IPS DF 19.7 (cell line): Measurements from ENCODE around the gene TBX5.

Experiments used
- DNase-seq: peaks from one replicate; pipeline ENCODE4 v3.0.0-alpha.2; 2013; ENCODE audit warnings: low read depth, low spot score

Gene TBX5

DNA sequence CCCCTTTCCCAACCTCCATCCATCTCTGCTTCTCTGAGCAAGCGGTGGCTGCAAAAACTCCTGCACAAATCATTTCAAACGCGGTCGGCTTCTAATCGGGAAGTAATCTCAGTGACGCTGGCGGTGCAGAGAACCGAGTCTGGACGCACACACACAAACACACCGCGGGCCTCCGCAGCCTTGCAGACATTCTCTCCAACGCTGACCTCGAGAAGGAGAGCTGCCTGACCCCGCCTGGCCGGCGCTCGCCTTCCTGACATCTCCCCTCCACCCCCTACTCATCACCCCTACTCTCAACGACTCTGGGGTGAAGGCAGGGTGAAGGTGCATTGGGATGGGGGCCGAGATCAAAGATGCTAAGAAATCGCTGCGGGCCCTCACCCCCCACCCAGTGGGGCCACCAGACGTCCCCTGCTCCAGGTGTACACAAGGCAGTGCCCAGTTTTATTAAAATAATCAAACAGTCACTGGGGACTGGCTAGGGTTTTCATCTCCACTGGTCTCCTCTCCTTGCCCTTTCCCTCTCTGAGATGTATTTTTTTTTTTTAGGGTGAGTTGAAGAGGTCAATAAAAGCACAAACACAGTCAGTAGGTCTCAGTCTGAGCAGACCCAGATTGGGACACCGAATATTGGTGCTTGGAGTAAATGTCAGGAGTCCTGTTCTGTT lies 506 bp upstream of the TBX5 start:
- DNase-seq = no peak

DNA sequence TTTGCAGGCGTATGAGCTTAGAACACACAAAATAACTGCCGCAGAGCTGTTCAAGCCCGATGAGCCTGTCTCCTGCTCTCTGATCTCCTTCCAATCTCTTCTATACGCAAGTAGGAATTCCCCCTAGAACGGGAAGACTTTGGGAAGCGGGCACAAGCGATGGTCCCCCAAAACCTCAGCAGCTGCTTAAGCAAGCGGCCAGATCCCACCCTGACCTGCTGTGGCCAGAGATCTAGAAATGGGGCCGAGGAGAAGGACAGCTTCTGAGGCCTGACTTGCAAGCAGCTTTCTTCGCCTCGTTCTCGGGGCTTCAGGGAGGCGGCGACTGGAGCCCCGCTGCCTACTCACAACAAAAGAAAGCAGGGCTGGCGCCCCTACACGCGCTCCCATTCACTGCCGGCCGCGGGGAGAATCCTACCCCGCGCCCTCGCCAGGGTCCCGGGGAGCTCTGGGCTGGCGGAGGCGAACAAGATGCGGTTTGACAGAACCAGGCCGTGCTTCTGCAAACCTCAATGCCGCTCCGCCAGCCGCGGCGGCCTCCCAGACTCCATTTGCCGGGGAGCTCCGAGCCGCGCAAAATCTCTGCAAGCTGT lies 922 bp downstream of the TBX5 start:
- no peak for DNase-seq

DNA sequence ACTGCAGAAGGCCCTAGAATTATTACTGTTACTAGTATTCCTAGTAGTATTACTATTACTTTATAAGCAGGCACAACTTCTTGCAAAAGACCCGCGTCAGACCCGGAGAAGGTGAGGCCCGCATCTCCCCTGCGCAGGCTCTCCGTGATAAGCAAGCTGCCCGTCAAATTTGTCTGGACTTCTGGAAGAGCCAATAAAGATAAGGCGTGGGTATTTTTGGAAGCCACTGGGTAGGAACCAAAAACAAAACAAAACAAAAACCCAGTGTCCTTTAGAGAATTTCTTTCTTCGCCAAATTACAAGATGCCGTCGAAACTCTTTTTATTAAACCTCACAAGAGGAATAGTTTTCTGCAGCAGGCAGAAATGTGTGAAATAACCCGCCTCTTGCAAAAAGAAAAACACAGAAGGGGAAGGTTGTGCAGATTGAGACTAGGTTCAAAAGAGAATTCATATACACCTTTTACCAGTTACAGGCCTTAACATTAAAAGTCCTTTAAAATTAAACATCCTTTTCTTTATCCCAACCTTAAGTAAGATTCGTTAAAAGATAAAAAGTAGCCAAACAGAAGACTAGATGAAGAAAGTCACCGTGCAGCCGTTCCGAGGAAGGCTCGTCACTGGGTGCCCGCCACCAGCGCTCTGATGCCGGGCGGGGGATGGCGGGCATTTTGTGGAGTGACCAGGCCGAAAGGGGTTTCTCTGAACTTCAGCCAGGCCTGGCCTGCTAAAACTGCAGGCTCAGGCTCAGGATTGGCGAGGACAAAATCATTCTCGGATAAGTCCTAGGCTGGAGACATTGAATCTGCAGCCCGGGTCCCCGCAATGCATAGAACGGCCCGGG lies 1.6 kb downstream of the TBX5 start:
- DNase-seq = no peak

DNA sequence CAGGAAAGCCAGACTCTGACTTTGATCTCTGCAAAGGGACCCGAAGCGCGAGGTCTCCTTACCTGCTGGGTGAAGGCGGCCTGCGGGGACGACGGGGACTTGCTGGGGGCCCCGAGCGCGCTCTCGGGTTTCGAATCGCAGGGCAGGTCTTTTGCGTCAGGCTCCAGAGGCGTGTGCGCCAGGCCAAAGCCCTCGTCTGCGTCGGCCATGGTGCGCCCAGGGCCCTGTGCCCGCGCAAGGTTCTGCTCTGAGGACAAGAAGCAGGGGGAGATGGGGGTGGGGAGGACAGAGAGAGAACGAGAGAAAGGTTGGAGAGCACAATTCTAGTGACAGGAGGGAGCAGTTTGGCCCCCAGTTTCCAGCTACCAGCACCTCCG lies 2.3 kb downstream of the TBX5 start:
- no peak for DNase-seq

DNA sequence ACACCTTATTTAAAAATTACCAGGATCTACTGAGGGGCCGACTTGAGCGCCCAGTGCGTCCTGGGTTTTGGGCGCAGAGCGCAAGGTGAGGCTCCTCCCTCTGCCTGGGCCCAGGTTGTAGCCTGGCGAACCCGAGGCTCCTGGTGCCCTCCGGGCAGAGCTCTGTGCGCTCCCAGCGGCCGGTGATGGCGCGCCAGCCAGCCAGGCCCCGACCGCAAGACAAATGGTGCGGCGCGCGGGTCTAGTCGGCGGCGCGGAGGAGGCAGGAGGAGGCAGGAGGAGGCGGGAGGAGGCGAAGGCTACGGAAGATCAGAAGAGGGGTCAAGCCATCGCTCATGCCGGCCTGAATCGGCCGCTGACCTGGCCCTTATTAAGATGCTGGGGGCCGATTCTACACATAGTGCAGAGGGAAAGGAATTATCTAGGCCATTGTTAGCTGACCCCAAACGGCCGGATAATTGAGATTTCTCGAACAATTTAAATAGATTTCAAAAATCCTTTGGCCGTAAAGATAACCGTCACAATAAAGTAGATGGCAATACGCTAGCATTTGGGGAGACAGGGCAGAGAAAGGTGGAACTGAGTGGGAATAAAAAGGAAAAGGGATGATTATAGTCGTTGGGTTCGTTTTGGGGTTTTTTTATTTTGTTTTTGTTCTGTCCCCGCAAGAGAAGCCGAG lies 2.8 kb downstream of the TBX5 start:
- no peak for DNase-seq

DNA sequence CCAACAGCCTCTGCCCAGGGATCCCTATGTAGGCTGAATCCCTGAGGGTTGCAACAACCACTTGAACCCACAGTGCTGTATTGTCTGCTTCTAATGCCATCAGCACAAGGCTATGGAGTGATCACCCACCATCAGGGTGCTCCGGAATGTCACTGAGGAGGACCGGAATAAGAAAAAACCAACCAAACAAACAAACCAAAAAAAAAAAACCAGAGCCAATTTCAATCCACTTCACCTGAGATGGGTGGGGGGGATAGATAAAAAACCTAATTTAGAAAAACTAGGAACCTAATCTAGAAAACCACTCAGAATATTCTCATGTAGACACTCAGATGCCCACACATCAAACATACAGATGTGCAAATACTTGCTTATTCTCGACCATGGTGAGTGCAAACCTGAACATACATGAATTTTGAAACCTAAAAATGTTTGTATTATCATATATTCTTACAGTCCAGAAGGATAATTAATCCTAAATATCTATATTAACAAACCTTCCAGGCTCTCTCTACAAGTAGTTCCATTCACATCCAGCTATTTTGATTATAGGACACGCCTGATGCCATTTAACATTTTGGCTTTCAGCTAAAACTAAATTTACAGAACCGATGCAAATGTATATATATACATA lies 3.7 kb downstream of the TBX5 start:
- no peak for DNase-seq

DNA sequence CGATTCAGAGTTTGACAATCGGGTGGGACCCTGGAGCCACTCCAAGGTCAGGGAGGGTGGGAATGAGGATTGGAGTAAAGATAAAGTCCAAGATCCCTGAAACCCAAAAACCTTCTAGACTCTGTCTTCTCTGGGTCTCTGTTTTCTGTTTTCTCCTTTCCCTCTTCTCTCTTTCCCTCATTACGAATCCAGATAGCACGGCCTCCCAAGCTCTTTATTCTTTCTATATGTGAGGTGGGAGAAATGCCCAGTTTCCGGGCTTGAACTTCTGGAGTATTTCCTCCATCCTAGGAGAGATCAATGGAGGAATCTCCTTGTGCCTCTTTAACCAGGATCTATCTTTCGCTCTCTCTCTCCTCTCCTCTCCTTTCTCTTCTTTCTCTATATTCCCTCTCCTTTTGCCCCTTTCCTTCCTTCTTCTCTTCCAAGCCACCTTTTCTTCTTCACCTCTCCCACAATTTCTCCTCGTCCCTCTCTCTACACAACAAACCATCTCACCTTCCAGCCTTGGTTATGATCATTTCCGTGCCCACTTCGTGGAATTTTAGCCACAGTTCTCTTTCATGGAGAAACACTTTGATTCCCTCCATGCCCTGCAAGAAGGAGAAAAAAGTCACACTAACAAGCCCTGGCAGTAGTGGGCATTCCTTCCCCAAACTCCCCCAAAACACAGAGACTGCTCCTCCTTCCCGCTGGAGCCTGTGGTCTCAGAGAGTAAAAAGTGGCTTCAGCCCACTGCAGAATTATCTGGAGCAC lies 4.4 kb downstream of the TBX5 start:
- DNase-seq = no peak

DNA sequence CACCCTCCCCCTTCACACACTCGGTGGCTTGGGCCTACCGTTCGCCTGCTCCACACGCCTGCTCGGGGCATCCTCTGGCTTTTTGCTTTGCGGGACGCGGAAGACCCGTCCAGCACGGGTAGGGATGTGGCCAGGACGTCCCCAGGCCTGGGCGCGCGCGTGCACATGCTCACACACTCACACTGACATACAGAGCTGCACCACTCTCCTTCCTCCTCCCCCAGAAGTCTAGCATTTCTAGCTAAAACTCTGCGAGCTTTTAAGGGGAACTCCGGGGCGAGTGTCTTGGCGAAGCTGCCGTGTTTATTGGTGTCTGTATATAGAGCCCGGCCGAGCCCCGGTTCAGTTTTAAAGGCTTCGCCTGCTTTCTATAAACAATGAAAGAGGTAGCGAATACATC lies 5.0 kb downstream of the TBX5 start:
- no peak for DNase-seq

DNA sequence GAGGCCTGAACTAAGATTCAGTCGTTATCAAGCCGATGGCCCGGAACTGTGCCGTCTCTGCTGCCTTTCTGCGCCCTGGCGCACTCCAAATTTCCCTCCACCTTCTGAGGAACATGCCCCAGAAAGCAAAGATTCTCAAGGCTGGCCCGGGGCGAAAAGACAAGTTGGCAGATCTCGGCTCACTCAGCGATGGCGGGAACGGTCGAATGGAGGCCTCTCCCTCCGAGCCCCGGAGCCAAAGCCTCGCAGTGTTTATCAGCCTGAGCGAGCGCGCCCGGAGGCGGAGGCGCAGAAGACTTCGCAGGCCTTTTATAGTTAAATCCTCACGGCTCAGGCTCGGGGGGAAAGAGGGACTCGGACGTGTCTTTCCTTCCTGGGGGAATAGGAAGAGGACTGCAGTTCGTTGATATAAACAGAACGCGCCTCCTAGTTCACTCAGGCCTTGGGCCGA lies 5.6 kb downstream of the TBX5 start:
- no peak for DNase-seq

DNA sequence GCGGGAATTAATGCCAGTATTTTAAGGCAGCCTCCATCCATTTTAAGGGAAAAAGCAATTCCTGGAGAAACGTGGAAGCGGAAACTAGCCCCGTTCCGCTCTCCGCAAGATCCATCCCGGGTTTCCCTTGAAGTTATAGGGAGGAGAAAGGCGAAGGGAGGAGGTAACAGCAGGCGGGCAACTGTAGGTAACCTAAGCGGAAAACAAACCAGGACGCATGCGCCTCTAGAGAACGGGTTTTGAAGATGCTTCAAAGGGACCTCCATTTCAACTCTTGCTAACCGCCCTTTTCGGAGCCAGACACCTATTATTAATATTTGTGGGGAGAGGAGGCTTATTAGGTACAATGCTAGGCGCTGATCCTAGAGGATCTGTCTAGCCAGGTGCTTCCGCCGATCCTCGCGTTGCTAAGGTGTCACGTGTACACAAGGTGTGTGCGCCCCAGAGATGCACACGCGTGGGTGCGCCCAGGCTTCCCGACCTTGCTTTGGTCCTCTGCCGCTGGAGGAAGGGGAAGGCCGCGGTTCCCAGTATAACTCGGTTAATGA lies 6.2 kb downstream of the TBX5 start:
- peak; percentile 91 for DNase-seq

DNA sequence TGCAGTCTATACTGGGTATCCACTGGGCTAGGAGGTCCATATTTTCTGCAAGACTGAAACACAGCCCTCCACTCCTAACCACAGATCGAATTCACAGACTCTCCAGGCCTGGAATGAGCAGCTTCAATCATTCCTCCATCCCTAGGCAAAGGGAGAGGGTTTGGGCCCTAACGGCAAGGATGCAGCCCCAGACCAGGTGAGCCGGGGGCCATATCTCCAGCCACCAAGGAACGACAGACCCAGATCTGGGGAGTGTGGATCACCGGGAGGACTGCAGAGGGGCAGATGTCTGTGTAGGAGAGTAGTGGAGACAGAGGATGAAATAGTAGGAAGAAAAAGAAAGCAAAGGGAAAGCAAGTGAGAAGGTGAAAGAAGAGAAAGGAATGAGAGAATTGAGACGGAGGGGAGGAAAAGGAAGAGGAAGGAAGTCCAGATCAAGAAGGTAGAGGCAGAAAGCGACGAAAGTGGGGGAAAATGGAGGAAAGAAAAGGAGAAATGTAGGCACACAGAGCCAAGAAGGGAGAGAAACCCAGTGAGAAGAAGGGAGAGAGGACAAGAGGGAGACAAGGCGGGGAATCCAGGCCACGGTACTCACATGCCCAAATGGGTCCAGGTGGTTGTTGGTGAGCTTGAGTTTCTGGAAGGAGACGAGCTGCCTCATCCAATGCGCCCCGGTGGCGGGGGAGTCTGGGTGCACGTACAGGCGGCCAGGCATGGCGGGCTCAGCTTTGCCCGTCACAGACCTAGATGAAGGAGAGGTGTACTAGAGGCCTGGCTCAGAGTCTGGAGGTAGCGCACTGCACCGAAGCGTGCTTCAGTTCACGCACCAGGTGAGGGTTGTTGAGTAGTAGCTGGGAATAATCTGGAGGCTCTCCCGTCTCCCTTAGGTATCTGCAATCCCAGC lies 7.7 kb downstream of the TBX5 start:
- DNase-seq = no peak

DNA sequence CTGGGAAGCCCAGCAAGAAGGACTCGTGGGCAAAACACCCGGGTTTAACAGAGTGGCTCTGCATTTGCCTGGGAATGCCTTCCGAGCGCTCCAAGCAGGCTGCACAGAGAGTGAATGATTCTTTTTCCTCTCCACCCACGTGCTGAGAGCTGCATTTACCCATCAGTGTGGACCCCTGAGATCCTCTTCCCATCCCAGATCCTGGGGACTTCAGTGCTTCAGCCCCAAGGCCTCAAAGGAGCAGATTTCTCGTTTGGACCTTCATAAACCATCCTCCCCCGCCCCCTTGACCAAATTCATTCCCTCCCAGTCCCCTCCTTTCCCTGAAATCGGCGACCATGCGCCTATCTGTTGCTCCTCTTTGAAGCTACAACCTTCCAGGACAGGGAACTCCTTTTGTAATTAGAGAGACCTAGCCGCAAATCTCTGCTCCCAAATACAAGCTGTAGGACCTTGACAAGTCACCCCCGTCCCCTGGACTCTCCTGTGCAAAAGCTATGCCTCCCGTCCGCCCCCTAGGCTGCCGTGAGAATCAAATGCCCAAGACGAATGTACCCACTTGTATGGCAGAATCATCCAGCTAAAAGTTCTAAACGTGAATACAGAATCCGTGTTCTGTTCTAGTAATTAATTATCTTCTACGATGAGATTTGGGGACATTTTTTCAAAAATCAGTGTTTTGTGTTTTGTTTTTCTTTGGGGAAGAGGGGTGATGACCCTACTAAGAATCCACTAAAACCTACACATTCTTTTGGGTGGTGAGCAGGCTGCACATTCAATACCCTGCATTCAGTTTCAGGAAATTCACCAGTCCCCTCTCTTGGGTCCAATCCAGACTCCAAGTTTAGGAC lies 8.8 kb downstream of the TBX5 start:
- no peak for DNase-seq

DNA sequence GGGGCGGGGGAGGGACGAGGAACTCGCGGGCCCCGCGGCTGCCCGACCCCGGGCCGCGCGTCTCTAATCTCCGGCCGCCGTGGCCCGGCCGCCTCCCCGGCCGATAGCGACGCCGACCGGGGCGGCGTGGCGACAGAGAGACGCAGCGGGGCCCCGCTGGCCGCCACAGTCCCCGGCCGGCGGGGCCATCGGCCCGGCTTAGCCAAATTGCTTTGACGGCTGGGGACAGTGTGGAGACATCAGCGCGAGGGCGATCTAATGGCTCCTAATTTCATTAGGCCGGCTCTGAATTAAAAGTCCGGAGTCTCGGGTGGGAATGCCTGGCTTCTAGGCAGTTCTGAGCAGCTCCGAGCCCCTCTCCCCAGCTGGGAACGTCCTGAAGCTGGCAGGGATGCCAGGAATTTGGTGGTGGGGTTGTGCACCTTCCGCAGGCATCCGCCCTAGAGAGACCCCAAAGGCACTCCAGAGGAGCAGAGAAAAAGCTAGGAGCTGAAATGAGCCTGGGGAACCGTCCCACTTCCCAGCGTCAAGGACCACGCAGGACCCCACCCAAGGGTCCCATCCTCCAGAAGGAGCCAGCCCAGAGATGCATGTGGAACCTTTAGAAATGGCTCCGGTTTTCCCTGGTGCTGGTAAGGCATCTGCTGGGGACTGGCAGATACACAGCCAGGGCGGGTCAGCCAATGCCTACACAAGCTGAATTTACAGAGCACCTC lies 9.6 kb downstream of the TBX5 start:
- no peak for DNase-seq

DNA sequence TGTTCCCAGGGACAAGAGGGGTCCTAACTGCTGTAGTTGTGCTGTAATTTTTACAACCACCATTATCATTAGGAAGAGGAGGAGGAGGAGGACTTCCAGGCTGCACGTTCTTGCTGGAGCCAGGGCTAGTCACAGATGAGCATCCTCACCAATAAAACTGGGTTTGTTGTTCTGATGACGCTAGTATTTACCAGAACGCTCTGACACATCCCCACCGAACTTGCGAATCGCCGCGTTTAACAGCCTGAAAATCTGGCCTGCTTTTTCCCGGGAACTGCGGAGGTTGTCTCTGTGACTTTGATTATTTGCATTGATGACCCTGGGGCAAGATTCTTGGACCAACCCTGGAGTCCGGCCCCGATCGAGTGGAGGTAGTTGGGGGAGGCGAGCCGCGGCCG lies 10.2 kb downstream of the TBX5 start:
- DNase-seq = no peak

DNA sequence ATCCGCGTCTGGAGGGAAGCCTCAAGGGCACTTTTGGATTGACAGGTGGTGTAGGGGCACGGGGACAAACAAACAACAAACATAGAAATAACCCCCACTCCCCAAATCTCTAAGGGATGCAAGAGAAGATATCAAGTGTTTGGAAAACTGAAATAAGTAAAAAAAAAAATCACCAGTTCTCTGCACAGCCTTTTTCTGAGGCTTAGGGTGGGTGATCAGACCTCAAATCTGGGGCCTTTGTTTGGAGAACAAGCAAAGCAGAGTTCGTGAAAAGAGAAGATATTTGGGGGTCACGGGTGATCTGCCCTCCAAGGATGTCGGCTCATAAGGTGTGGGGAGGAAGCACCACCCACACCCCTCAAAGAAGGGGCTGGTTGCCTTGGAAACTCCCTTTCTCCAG lies 10.7 kb downstream of the TBX5 start:
- no peak for DNase-seq

DNA sequence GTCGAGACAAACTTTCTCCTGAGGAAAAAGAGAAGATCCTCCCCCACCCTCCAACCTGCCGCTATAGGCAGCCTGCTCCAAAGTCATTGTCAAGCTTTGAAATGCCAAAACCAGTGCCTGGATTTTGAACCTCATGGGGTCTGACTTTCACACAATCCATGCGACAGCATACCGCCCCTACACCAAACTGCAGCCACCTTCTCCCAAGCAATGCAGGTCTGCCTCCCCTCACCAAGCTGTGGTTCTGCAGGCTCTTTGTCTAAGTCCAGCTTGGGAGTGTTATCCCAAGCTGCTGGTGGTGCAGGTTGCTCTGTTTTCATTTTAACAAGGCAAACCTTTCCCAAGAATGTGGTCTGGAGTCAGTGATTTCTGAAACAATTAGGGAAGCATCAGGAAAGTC lies 12.4 kb downstream of the TBX5 start:
- DNase-seq = no peak

DNA sequence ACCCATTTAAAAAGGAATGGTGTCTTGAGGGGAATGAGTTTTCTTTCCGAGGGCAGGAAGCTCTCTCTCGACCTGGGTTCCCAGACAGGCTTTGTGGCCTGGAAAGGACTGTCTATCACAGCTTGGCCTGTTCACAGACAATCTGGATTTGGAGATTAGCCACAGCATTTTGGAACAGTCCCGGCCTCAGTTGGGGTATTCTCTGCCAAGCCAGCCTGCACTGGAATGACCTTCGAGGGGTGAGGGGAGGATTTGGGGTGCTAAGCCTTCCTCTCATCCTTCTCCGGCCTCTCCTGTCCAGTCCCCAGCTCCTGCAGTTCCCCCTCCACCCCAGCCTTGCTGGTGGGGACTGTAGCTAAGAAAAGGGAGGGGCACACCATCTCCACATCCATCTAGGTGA lies 13.0 kb downstream of the TBX5 start:
- no peak for DNase-seq

DNA sequence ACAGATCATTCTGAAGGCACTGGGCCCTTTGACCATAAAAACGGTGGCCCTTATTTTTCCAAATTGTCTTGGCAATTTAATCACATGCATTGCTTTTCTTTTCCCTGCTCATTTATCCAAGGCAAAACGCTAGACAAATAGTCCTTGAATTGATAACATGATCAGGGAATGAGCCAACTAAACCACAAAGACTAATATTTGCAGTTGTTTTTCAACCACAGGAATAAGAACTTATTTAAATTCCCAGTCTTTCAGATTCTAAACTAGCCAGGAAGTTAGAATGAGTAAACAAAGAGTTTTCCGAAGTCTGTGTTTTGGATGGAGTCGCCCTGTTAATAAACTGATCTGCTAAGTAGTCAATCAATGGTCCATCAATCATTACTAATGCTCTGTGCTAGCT lies 14.9 kb downstream of the TBX5 start:
- DNase-seq = no peak
